LNCAP (cell line): ENCODE results near the gene GPX7.

ENCODE experiments used
- TF ChIP-seq, protein P1 (sequence below): fragments of 450-650 bp; IDR thresholded peaks from 2 replicates; pipeline ENCODE4 v1.5.1; 2017; ENCODE audit warnings: mild to moderate bottlenecking

GPX7 gene

DNA sequence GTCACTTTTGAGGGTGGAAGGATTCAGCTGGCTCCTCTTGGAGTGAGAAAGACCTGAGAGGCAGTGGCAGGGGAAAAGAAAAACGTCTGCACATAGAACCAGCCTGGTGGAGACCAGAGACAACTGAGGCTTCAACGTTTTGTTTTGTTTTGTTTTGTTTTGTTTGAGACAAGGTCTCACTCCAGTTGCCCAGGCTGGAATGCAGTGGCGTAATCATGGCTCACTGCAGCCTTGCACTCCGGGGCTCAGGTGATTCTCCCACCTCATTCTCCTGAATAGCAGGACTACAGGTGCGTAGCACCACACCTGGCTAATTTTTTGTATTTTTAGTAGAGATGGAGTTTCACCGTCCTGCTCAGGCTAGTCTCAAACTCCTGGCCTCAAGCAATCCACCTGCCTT lies 43.1 kb downstream of the GPX7 start:
- TF ChIP-seq, protein P1, sequence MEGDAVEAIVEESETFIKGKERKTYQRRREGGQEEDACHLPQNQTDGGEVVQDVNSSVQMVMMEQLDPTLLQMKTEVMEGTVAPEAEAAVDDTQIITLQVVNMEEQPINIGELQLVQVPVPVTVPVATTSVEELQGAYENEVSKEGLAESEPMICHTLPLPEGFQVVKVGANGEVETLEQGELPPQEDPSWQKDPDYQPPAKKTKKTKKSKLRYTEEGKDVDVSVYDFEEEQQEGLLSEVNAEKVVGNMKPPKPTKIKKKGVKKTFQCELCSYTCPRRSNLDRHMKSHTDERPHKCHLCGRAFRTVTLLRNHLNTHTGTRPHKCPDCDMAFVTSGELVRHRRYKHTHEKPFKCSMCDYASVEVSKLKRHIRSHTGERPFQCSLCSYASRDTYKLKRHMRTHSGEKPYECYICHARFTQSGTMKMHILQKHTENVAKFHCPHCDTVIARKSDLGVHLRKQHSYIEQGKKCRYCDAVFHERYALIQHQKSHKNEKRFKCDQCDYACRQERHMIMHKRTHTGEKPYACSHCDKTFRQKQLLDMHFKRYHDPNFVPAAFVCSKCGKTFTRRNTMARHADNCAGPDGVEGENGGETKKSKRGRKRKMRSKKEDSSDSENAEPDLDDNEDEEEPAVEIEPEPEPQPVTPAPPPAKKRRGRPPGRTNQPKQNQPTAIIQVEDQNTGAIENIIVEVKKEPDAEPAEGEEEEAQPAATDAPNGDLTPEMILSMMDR, result no peak

DNA sequence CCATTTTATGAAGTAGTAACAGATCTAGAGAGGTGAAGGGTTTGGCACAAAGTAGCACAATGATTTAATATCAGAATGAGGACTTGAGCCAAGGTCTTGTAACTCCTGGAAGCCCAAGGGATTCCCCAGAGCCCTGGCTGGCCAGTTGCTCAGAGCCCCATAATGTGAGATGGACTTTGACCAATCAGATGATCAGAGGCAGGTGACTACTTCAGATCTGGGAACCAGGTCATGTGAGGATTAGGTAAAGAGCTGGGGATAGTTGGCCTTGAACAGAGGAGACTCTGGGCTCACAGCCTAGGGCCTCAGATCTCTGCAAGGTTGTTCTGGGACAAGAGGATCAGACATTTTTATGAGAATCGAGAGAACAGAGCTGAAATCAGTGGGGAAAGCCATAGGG lies 49.7 kb downstream of the GPX7 start:
- TF ChIP-seq, protein P1, result no peak

DNA sequence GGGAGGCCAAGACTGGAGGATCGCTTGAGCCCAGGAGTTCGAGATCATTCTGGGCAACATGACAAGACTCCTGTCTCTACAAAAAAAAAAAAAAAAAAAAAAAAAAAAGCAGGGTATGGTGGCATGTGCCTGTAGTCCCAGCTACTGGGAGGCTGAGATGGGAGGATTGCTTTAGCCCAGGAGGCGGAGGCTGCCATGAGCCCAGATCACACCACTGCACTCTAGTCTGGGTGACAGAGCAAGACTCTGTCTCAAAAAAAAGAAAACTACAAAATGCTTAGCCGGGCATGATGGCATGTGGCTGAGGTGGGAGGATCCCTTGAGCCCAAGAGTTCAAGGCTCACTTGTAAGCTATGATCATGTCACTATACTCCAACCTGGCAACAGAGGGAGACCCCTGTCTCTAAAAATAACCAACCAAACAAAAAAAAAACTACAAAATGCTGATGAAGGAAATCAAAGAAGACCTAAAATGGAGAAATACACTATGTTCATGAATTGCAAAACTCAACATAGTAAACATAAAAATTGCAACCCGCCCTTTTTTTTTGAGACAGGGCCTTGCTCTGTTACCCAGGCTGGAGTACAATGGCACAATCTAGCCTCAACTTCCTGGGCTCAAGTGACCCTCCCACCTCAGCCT lies 51.2 kb downstream of the GPX7 start:
- TF ChIP-seq, protein P1, result no peak

DNA sequence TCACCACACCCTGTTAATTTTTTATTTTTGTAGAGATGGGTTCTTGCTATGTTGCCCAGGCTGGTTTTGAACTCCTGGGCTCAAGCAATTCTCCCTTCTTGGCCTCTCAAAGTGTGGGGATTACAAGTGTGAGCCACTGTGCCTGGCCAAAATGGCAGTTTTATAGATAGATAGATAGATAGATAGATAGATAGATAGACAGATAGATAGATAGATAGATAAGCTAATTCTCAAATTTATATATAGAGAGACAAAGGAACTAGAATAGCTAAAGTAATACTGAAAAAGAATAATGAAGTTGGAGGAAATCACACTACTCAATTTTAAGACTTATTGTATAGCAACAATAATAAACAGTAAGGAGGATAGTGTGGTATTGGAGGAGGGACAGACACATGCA lies 51.9 kb downstream of the GPX7 start:
- TF ChIP-seq, protein P1, result no peak

DNA sequence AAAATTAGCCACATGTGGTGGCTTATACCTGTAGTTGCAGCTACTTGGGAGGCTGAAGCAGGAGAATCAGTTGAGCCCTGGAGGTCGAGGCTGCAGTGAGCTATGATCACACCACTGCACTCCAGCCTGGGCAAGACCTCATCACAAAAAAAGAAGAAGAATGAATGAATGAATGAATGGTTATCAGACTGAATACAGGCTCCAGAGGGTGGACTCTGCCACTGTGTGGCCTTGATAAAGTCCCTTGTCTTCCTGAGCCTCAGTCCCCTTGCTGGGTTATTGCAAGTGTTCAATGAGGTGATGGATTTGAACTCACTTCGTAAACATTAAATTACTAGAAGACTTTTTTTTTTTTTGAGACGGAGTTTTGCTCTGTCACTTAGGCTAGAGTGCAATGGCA lies 55.5 kb downstream of the GPX7 start:
- TF ChIP-seq, protein P1, result no peak
